ENCODE results near the gene PTRHD1. TPM values are rescaled to one million over a fixed set of nuclear protein-coding genes. Genes with fewer than 3 reads are reported as not detected.

PTRHD1 gene, protein sequence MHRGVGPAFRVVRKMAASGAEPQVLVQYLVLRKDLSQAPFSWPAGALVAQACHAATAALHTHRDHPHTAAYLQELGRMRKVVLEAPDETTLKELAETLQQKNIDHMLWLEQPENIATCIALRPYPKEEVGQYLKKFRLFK
- total RNA-seq (10 to 100 TPM; 13.6 to 20.1 (median 14.9) TPM), total RNA-seq (3.3 to 13.1 (median 8.2) reads per million in 29 experiments)
- 22.9 TPM for total RNA-seq (2013)

DNA sequence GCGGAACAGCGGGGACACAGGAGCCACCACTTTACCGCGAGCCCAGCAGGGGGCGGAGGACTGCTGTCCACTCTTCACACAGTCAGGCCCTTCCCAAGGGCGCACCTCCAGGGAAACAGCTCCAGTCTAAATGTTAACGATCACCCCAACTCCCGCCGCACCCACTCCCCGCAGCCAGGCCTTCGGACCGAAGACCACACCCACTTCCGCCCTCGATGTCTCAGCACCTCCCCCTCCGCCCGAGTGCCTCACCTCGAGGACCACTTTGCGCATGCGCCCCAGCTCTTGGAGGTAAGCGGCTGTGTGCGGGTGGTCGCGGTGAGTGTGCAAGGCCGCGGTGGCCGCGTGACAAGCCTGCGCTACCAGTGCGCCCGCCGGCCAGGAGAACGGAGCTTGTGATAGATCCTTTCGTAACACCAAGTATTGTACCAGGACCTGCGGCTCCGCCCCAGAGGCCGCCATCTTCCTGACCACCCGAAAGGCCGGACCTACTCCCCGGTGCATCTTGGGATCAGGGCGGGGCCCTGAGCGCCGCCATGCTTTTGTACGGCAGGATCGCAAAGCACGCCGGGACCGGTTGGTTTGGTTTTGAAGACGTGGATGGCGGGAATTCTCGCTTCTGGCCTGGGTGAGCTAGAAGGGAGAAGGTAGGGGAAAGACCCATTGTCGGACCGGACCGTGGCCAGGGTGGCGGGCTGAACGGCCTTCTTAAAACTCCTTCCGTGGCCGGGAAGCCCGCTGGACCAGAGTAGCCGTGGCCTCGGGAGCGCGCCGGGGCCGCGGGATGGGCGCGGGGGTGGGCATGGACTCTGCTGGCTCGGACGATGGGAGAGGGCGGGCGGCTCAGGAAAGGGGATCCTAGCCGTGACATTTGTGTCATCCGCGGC is at the start of gene PTRHD1, which contains the start of gene CENPO:
Gene PTRHD1, minus strand, starts transcription at position 518 of the 887 bp plus-strand sequence. Its CDS starts 14 bp downstream, at position 504.
Gene CENPO, plus strand, starts transcription at position 552 of the 887 bp plus-strand sequence. CDS start 495 bp downstream, outside the sequence.
- Histone ChIP-seq H3K27ac (ENCODE audit: low read length) (peak within 1 kb of the TSS; percentile 95), H3K27me3 (replicated peaks in 1 of 2; ENCODE audit: control insufficient read depth in 2 of 2, extremely low read depth in 1 of 2, insufficient read depth in 2 of 2, low read length in 1 of 2) (no peaks in the 10 kb centered on the region), H3K4me3 (ENCODE audit: control insufficient read depth in 1 of 2, extremely low read depth in 1 of 2, low read length in 1 of 2) (peak within 1 kb of the TSS; percentile 88 to 97), H3K4me1 (ENCODE audit: control insufficient read depth in 1 of 2, extremely low read depth in 1 of 2, insufficient read depth in 2 of 2, low read length in 2 of 2) (peaks cover 6 to 9% of the 10 kb centered on the region in 2 experiments), H3K9me3 (no peaks in the 10 kb centered on the region), H3K36me3 (ENCODE audit: control insufficient read depth in 2 of 2, extremely low read depth in 1 of 2, insufficient read depth in 1 of 2, low read length in 1 of 2) (peaks cover 0 to 10% of the 10 kb centered on the region in 2 donors)
- CTCF ChIA-PET = interaction anchor here (0.6 to 1.2 kb wide), 8 partner anchors 25 to 957 kb away, joined by 3 to 7 read pairs (median 4); partner anchors contain the start of gene ATAD2B (in 1 of the 2)
- DNase-seq (peak; percentile 89 to 97 (median 93)), ATAC-seq (replicated peaks in 1 of 4) (peak; percentile 96 to 99 (median 98))
- peaks cover 20 to 26% (median 23%) of the 10 kb centered on the region in 3 donors for H3K4me1 Mint-ChIP-seq
- POLR2A ChIA-PET = interaction anchor here in 1 of 2 donors (0.6 kb wide), 3 partner anchors 429 to 716 kb away, joined by 3 to 6 read pairs (median 3); no protein-coding TSS in a partner anchor
- H3K4me3 Mint-ChIP-seq = peak within 1 kb of the TSS; percentile 95 to 97 (median 97)
- H3K36me3 Mint-ChIP-seq = peaks cover 25% of the 10 kb centered on the region
- H3K27me3 Mint-ChIP-seq = no peaks in the 10 kb centered on the region
- no peaks in the 10 kb centered on the region for H3K9me3 Mint-ChIP-seq
- WGBS (ENCODE audit: insufficient coverage) = under 1% methylated on average over 73 of the region's 74 CpGs
- H3K27ac Mint-ChIP-seq = peak within 1 kb of the TSS; percentile 100

DNA sequence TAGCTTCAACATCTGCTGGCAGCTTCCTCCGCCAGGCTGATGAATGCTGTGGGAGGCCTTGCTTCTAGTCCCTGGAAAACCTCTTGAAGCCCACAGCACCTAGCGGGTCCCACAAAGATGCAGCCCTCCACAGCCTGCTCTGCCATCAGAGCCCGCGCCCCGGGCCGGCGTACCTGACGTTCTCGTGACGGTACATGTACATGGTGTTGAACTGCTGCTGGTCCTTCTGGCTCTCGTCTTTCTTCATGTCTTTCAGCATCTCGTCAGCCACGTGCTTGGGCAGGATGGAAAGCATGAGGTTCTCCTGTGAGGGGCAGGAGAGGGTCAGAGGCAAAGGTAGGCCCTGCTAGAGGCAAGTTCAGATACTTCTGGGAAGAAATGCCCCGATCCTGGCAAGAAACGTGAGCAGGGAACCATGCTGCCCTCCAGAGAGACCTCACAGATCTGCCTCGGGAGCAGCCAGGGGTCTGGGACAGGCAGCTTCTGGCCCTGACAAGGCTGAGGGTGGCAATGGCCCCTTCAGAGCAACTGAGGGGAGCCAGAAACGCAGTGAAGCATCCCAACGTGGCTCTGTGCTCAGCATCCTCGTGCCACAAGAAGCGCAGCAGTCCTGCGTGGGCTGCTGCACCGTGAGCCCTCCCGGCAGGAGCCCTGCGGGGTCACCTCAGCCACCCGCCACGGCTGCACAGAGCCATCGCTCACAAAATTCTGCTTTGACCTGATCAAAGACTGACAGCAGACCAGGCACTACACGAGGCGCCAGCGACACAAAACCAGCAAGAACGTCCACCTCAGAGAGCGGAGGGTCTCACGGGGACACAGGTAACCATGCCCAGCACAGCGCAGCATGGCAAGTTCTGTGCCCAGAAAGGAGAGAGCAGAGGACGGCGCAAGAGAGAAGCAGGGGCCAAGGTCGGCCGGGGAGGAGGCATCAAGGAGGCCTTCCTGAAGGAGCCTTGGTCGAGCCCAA is 49.2 kb upstream of the PTRHD1 start:
- Mint-ChIP-seq H3K27me3 (no peaks in the 10 kb centered on the region), H3K4me3 (no peak overlapping the region), H3K4me1 (no peaks in the 10 kb centered on the region), H3K27ac (no peak overlapping the region), H3K36me3 (peaks cover 10% of the 10 kb centered on the region), H3K9me3 (no peaks in the 10 kb centered on the region)
- Histone ChIP-seq H3K9me3 (no peaks in the 10 kb centered on the region), H3K36me3 (ENCODE audit: control insufficient read depth in 2 of 2, extremely low read depth in 1 of 2, insufficient read depth in 1 of 2, low read length in 1 of 2) (peaks cover 5 to 11% of the 10 kb centered on the region in 2 donors), H3K4me1 (ENCODE audit: control insufficient read depth in 1 of 2, extremely low read depth in 1 of 2, insufficient read depth in 2 of 2, low read length in 2 of 2) (no peaks in the 10 kb centered on the region), H3K27me3 (replicated peaks in 1 of 2; ENCODE audit: control insufficient read depth in 2 of 2, extremely low read depth in 1 of 2, insufficient read depth in 2 of 2, low read length in 1 of 2) (no peaks in the 10 kb centered on the region), H3K4me3 (ENCODE audit: control insufficient read depth in 1 of 2, extremely low read depth in 1 of 2, low read length in 1 of 2) (no peak overlapping the region), H3K27ac (ENCODE audit: low read length) (no peak overlapping the region)
- no peak for DNase-seq
- CTCF ChIA-PET = no interaction called here
- POLR2A ChIA-PET = no interaction called here
- WGBS (ENCODE audit: insufficient coverage) = 95% methylated on average over 37 of the region's 39 CpGs
- ATAC-seq (replicated peaks in 1 of 4) = no peak

- CTCF ChIA-PET = interaction anchor here in 1 of 2 donors (0.5 kb wide), 1 partner anchor 997 kb away, joined by 6 read pairs; no protein-coding TSS in a partner anchor
- DNase-seq = no peak
- Histone ChIP-seq H3K4me1 (ENCODE audit: control insufficient read depth in 1 of 2, extremely low read depth in 1 of 2, insufficient read depth in 2 of 2, low read length in 2 of 2) (no peaks in the 10 kb centered on the region), H3K27ac (ENCODE audit: low read length) (no peak overlapping the region), H3K4me3 (ENCODE audit: control insufficient read depth in 1 of 2, extremely low read depth in 1 of 2, low read length in 1 of 2) (no peak overlapping the region), H3K36me3 (ENCODE audit: control insufficient read depth in 2 of 2, extremely low read depth in 1 of 2, insufficient read depth in 1 of 2, low read length in 1 of 2) (peaks cover 11% of the 10 kb centered on the region in 2 donors), H3K27me3 (replicated peaks in 1 of 2; ENCODE audit: control insufficient read depth in 2 of 2, extremely low read depth in 1 of 2, insufficient read depth in 2 of 2, low read length in 1 of 2) (no peaks in the 10 kb centered on the region), H3K9me3 (no peaks in the 10 kb centered on the region)
- POLR2A ChIA-PET = no interaction called here
- Mint-ChIP-seq H3K4me3 (no peak overlapping the region), H3K27ac (no peak overlapping the region), H3K27me3 (no peaks in the 10 kb centered on the region), H3K9me3 (no peaks in the 10 kb centered on the region), H3K36me3 (peaks cover 18% of the 10 kb centered on the region), H3K4me1 (no peaks in the 10 kb centered on the region)
- WGBS (ENCODE audit: insufficient coverage) = 88% methylated on average over 21 of the region's 26 CpGs
- no peak for ATAC-seq (replicated peaks in 1 of 4)
Observed at GRCh38 chr2:24840962-24841945, 48.1 kb upstream of the PTRHD1 start.

GRCh38 chr2:24840164-24840869 is 47.1 kb upstream of the PTRHD1 start:
- H3K36me3 Mint-ChIP-seq = peaks cover 18% of the 10 kb centered on the region
- Histone ChIP-seq H3K36me3 (ENCODE audit: control insufficient read depth in 2 of 2, extremely low read depth in 1 of 2, insufficient read depth in 1 of 2, low read length in 1 of 2) (peaks cover 11 to 16% of the 10 kb centered on the region in 2 donors), H3K9me3 (no peaks in the 10 kb centered on the region), H3K4me1 (ENCODE audit: control insufficient read depth in 1 of 2, extremely low read depth in 1 of 2, insufficient read depth in 2 of 2, low read length in 2 of 2) (no peaks in the 10 kb centered on the region), H3K27ac (ENCODE audit: low read length) (no peak overlapping the region), H3K27me3 (replicated peaks in 1 of 2; ENCODE audit: control insufficient read depth in 2 of 2, extremely low read depth in 1 of 2, insufficient read depth in 2 of 2, low read length in 1 of 2) (no peaks in the 10 kb centered on the region), H3K4me3 (ENCODE audit: control insufficient read depth in 1 of 2, extremely low read depth in 1 of 2, low read length in 1 of 2) (no peak overlapping the region)
- CTCF ChIA-PET = no interaction called here
- no peaks in the 10 kb centered on the region for H3K9me3 Mint-ChIP-seq
- H3K27ac Mint-ChIP-seq = no peak overlapping the region
- ATAC-seq (replicated peaks in 1 of 4) (no peak), DNase-seq (no peak)
- no peaks in the 10 kb centered on the region for H3K4me1 Mint-ChIP-seq
- no peaks in the 10 kb centered on the region for H3K27me3 Mint-ChIP-seq
- POLR2A ChIA-PET = no interaction called here
- no peak overlapping the region for H3K4me3 Mint-ChIP-seq
- 94% methylated on average over 12 of the region's 17 CpGs for WGBS (ENCODE audit: insufficient coverage)

- Mint-ChIP-seq H3K9me3 (no peaks in the 10 kb centered on the region), H3K36me3 (peaks cover 21% of the 10 kb centered on the region), H3K27me3 (no peaks in the 10 kb centered on the region), H3K4me3 (no peak overlapping the region), H3K27ac (no peak overlapping the region), H3K4me1 (no peaks in the 10 kb centered on the region)
- POLR2A ChIA-PET = no interaction called here
- ATAC-seq (replicated peaks in 1 of 4) (no peak), DNase-seq (no peak)
- CTCF ChIA-PET = interaction anchor here in 1 of 2 donors (0.5 kb wide), 1 partner anchor 13 kb away, joined by 3 read pairs; no protein-coding TSS in a partner anchor
- 98% methylated on average over 8 of the region's 15 CpGs for WGBS (ENCODE audit: insufficient coverage)
- peaks cover 11 to 20% of the 10 kb centered on the region in 2 donors for H3K36me3 ChIP-seq (ENCODE audit: control insufficient read depth in 2 of 2, extremely low read depth in 1 of 2, insufficient read depth in 1 of 2, low read length in 1 of 2)
- no peaks in the 10 kb centered on the region for H3K4me1 ChIP-seq (ENCODE audit: control insufficient read depth in 1 of 2, extremely low read depth in 1 of 2, insufficient read depth in 2 of 2, low read length in 2 of 2)
- H3K9me3 ChIP-seq = no peaks in the 10 kb centered on the region
- no peaks in the 10 kb centered on the region for H3K27me3 ChIP-seq (replicated peaks in 1 of 2; ENCODE audit: control insufficient read depth in 2 of 2, extremely low read depth in 1 of 2, insufficient read depth in 2 of 2, low read length in 1 of 2)
- no peak overlapping the region for H3K27ac ChIP-seq (ENCODE audit: low read length)
- H3K4me3 ChIP-seq (ENCODE audit: control insufficient read depth in 1 of 2, extremely low read depth in 1 of 2, low read length in 1 of 2) = no peak overlapping the region
Observed at GRCh38 chr2:24839729-24840128, 46.5 kb upstream of the PTRHD1 start.

Data from T-cell (primary cell).